SIG-M5 (cell line): ENCODE measurements around the gene PLS3.

Source experiments
- DNase-seq: peaks from one replicate; lab custom pipeline; 2025; lab: John Stamatoyannopoulos, UW

PLS3 gene

DNA sequence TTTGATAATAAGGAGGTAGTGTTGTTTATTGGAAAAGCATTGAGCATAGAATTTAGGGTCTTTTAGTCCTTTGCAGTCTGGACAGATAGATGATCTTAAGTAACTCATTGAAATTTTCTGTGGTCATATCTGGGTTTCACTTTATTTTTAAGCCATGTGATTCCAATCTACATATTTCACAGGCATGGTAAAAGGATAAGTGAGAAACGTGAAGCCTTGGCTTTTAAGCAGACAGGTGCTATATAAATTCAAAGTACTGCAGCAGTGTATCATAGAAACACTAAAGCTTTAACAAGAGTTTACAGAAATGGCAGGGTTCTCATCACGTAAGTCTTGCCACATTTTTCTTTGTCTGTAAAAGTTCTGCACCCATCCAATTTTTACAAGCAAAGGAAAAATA, 4.9 kb downstream of the PLS3 start:
- DNase-seq, result no peak

GRCh38 chrX:115571712-115572111, 10.7 kb downstream of the PLS3 start:
- DNase-seq, result no peak

DNA sequence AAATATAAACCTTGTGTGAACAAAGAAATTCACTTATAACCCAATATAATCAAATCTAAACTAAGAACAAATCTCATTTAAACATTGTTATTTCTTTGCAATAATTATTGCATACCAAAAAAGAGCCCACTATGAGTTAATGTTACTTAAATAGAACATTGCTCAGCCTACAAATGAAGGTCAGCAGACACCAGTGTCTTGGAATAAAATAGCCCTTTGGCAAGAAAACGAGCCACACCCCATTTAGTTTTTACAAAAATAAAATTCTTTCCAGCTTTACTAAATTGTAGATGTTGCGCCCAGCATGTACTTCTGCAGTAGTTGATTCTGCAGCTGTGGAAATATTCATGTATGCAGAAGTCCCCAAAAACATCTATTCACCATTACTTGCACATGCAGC, 12.2 kb downstream of the PLS3 start:
- no peak for DNase-seq

DNA sequence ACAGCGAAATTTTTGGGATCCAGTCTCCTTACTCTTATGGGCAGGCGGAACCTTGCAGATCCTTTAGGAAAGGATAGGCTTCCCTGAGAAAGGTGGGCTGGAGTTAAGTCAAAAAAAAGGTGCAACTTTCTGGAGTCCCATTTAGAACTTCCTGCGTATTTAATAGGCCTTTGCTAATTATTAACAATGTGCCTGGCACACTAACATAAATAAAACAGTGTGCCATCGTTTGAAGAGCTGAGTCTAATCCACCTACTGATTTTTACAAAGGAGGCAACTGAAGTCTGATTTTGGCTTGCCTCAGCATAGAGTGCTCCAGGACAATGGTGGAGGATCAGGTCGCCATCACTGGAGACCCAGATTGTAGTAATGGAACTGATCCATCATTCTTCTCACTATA, 15.7 kb downstream of the PLS3 start:
- no peak for DNase-seq

- DNase-seq, result no peak
Measured at GRCh38 chrX:115579327-115579726, 18.4 kb downstream of the PLS3 start.

DNA sequence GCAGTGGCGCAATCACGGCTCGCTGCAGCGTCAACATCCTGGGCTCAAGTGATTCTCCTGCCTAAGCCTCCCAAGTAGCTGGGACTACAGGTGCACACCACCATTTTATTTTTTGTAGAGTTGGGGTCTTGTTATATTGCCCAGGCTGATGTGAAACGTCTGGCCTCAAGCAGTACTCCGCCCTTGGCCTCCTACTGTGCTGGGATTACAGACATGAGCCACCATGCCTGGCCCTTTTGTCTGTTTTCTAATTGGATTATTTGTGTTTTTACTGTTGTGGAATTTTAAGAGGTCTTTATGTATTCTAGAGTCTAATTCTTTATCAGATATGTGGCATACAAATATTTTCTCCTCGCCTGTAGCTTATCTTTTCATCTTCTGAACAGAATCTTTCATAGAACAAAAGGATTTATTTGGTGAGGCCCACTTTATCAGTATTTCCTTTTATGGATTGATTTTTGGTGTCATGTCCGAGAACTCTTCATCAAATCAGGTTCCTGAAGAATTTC, 18.9 kb downstream of the PLS3 start:
- DNase-seq, result no peak

GRCh38 chrX:115581759-115582615, 21.0 kb downstream of the PLS3 start:
- DNase-seq, result no peak

- DNase-seq, result no peak
Measured at GRCh38 chrX:115582616-115583495, 21.9 kb downstream of the PLS3 start.

- DNase-seq, result no peak
Measured at GRCh38 chrX:115583496-115584004, 22.6 kb downstream of the PLS3 start.

- no peak for DNase-seq
Measured at GRCh38 chrX:115584696-115585095, 23.7 kb downstream of the PLS3 start.

DNA sequence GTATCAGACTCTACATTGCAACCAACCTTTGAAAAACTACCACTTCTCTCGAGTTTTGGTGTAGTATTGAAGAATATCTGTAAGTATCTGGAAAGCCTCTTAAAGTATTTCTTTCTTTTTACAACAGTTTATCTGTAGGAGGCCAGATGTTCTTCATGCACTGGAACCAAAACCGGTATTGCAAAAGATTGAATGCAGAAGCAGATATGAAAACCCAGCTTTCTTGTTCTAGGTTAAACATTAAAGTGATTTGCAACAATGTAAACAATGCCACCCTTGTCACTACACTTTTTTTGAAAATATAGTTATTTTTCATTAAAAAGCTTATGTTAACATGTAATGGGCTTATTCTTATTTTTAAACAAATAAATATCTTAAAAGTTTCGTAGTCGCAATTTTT, 27.2 kb downstream of the PLS3 start:
- DNase-seq, result no peak

DNA sequence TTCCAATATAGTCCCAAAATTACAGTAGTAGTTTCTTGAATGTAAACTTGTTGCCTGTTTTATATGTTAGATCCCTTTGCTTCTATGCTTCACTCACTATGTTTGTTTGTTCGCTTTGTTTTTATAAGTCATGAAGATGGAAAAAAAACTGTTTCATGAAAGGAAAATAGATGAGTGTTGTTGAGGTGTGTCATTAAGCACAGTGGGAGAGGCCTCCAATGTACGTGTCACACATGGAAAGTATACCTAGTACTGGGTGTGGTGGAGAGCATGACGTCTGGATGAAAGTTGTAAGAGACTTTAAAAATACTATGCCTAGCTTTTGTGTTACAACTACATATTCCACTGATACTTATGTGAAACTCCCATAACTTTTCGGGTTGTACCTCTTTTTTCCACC, 28.4 kb downstream of the PLS3 start:
- no peak for DNase-seq

DNA sequence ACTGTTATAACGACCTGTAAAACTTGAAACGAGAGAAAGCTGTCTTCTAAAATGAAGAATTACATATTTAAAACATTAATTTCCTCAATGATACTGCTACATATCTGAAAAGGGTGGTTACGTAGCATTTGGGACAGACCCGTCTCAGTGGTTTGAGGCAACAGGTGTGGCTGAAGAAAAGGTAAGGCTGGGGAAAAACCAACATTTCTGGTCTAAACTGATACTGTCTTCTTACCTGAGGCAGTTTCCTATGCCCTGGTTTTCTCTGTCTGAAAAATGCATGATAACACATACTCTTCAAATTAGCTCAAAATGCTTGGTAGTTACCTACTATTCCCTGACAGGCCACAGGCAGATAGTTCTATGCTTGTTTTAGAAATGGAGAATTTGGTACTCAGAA, 30.4 kb downstream of the PLS3 start:
- DNase-seq, result no peak

DNA sequence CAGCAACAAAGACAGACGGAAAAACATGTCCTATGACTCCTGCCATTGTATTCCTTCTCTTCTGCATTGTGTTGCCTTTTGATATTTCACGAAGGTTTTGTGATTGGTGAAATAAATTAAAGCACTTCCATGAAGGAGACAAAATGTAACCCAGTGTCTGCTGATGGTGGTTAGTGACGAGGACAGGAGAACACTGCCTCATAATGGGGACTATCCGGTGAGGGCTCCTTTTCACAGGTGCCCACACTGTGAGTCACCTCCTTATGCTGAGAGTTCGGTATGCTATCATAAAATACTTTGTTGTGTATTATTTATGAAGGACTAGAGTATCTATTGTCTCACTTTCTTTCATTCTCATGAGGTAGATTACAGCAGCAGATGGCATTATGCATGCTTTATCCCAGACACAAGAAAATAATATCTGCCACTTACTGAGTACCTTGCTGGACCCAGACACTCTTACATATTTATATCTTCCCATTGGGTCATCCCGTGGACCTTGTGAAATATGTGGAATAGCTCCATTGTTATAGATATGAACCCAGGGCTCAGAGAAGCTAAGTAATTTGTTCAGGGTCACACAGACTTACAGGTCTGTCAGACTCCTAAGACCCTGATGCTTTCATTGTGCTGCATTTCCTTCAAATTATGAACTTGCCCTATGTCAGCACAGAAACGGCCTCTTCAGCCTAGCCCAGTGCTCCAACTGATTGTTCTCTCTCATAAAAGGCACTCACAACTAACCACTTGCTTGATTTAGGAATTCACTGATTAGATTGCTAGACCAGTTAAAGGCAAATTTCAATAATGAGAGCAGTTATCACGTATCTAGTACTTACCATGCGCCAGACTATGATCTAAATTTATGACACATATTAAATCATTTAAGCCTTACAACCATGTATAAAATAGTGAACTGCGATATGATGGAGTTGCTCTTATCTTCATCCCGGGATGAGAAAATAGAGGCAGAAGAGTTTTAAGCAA, 31.2 kb downstream of the PLS3 start:
- DNase-seq, result no peak

DNA sequence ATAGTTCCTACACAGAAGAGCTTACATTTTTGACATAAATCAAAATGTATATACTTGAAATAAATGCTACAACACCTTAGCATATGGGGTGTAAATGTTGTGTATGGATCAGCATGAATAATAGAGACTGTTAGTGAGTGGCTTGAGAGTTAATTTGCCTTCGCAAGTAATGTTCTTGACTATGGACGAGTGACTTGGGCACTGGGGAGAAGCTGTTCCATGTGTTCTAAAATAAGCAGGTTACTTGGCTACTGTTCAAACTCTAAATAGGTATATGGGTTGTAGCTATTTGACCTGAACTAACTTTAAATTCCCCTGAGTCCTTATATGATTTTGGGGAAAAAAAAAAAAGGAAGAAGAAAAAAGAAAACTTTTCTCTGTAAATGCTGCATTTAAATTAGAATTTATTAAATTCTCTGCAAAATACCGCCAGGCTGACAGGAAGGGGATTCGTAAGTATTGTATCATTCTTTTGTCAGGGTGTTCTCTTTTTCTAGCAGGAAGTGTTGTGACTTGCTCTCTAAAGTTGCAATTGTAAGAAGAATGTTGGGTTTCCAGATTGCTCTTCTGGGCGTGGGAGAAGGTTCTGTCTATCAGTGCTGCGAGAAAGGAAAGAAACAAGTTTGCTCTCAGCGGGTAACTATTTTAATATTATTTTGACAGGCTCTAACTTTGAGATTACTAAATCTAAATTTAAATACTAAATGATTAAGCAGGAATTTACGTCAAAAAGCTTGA, 32.2 kb downstream of the PLS3 start:
- no peak for DNase-seq

DNA sequence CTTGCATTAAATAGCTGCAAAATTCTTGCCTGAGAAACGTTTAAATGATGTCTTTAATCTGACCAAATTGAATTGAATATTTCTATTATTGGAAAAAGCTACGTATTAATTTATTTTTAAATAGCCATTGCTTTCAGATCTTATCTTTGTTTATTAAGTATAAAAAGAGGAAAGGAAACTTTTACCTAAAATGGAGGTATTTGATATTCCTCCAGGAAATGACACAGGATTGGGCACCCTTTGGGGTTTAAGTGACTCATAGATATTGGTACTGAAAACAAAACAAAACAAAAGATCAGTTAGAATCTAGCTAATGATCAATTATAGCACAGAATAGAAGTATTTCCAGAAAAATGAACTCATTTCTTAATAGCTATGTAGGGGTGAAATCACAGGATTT, 34.1 kb downstream of the PLS3 start:
- DNase-seq, result no peak

DNA sequence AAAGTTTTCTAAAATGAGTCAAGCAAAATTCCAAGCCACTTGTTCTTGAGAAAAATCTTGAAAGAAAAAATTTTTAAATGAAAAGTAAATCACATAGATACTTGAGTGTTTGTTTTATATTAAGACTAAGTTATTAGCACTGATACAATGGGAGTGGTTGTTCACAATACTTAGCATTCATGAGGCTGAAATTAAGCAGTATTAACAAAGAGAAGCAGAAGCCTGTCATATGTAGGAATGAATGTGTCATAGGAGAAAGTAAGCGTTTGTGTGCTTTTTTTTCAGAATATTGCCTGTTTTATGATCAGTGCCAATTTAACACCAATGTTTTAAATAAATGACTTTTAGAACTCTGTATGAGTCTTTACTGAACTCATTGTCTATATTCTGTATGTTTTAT, 37.6 kb downstream of the PLS3 start:
- DNase-seq, result no peak

DNA sequence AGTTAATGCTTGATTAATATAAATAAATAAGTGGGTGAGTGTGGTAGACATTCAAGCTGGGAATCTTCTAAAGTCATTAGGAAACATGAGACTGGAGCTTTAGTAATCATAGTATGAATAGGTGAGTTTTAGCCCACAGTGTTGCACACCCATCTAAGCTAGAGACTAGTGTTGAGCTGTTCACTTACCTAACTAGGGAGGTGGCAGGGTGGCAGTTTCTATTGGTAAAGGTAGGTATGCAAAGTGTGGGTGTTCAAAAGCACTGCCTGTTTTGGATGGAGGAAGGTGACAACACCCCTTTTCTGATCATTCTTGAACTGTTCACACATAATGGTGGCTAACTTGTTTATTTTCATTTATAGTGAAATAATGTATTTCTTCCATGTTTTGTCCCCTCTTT, 41.3 kb downstream of the PLS3 start:
- DNase-seq, result no peak

GRCh38 chrX:115602729-115603389, 41.9 kb downstream of the PLS3 start:
- no peak for DNase-seq

DNA sequence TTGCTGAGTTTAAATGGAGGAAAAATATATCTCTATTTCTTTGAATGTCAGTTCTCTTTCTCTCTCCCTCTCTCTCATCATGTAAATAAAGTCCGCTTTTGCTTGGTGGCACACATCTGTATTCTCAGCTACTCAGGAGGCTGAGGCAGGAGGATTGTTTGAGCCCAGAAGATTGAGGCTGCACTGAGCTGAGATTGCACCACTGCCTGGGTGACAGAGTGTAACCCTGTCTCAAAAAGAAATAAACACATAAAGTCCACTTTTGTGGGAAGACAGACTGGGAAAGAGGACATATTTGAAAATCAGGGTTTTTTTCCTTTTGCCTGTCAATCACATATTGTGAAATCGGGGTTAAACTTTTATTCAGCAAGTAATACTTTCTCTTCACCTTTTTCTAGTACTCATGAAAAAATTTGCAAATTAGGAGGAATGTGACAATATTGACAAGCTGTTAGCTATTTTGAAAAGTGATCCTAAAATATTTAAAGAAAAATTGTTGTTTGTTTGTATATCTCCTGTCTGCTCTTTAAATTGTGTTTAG, 42.6 kb downstream of the PLS3 start:
- DNase-seq, result no peak
